Naive thymus-derived CD4-positive, alpha-beta T cell (primary cell): ENCODE results near the gene KRT4. TPM values are rescaled to one million over a fixed set of nuclear protein-coding genes. Genes with fewer than 3 reads are reported as not detected.
A peak's percentile ranks its signal among the peaks of the same experiment; 100 is the strongest.

ENCODE experiments used
- ATAC-seq: fragments of 150-1000 bp; cut with Tn5 transposase; 2 replicates; pipeline ENCODE4 v1.10.0; 2021; ENCODE audit warnings: mild to moderate bottlenecking, moderate library complexity
- CTCF ChIA-PET: fragments of 350-600 bp; sonication (Branson Sonifier 250); formaldehyde crosslinking; loops from one replicate; lab custom pipeline; 2021; ENCODE audit warnings: antibody characterized with exemption; lab: Charles Lee
- POLR2A ChIA-PET: fragments of 350-600 bp; sonication (Branson Sonifier 250); formaldehyde crosslinking; loops from one replicate; lab custom pipeline; 2021; ENCODE audit warnings: antibody characterized with exemption, inconsistent platforms; lab: Charles Lee
- DNase-seq, 9 donors: peaks; one replicate each; pipeline versions ENCODE4 v3.0.0 to v3.0.0-alpha.2; 2020 to 2022; ENCODE audit warnings: mixed read lengths in 1 of 9
- H3K27ac ChIP-seq: one replicate; pipeline ENCODE4 v1.7.0; 2013; ENCODE audit warnings: mild to moderate bottlenecking, low read depth, low read length, moderate library complexity
- H3K27me3 ChIP-seq, 2 donors: one replicate each; pipeline ENCODE4 v1.7.0; 2013; ENCODE audit warnings: low read length in 2 of 2, mild to moderate bottlenecking in 2 of 2, moderate library complexity in 2 of 2; ENCODE audit not compliant: control insufficient read depth in 2 of 2, insufficient read depth in 2 of 2
- H3K36me3 ChIP-seq, 3 experiments: 1 replicate in 2 of 3; 2 replicates in 1 of 3; pipeline ENCODE4 v1.7.0; 2013; ENCODE audit warnings: low read length in 3 of 3, mild to moderate bottlenecking in 3 of 3, moderate library complexity in 1 of 3; ENCODE audit not compliant: insufficient read depth in 3 of 3, control insufficient read depth in 2 of 3
- H3K4me1 ChIP-seq, 2 donors: one replicate each; pipeline ENCODE4 v1.7.0; 2013; ENCODE audit warnings: low read length in 2 of 2, mild to moderate bottlenecking in 2 of 2, moderate library complexity in 1 of 2; ENCODE audit not compliant: control insufficient read depth in 2 of 2, insufficient read depth in 2 of 2
- H3K4me3 ChIP-seq: 2 replicates; pipeline ENCODE4 v1.7.0; 2013; ENCODE audit warnings: mild to moderate bottlenecking, low read length
- H3K9me3 ChIP-seq, 3 experiments: 1 replicate in 2 of 3; 2 replicates in 1 of 3; pipeline ENCODE4 v1.7.0; 2013; ENCODE audit warnings: low read length in 3 of 3; ENCODE audit not compliant: control insufficient read depth in 2 of 3
- H3K27ac Mint-ChIP-seq, 9 donors: one replicate each; pipeline ENCODE4 v1.8.0; 2020 to 2022; ENCODE audit warnings: mixed read lengths in 9 of 9, mild to moderate bottlenecking in 8 of 9, moderate library complexity in 5 of 9, inconsistent platforms in 2 of 9
- H3K27me3 Mint-ChIP-seq, 5 donors: one replicate each; pipeline ENCODE4 v1.8.0; 2021 to 2022; ENCODE audit warnings: mixed read lengths in 5 of 5, mild to moderate bottlenecking in 1 of 5
- H3K36me3 Mint-ChIP-seq, 5 donors: one replicate each; pipeline ENCODE4 v1.8.0; 2020 to 2022; ENCODE audit warnings: mixed read lengths in 5 of 5, mild to moderate bottlenecking in 3 of 5, inconsistent platforms in 1 of 5
- H3K4me1 Mint-ChIP-seq, 7 donors: one replicate each; pipeline ENCODE4 v1.8.0; 2020 to 2022; ENCODE audit warnings: mixed read lengths in 7 of 7, mild to moderate bottlenecking in 3 of 7, inconsistent platforms in 1 of 7
- H3K4me3 Mint-ChIP-seq, 10 donors: one replicate each; pipeline ENCODE4 v1.8.0; 2020 to 2022; ENCODE audit warnings: mild to moderate bottlenecking in 10 of 10, mixed read lengths in 10 of 10, moderate library complexity in 6 of 10, inconsistent platforms in 2 of 10
- H3K9me3 Mint-ChIP-seq, 11 donors: one replicate each; pipeline ENCODE4 v1.8.0; 2020 to 2022; ENCODE audit warnings: mixed read lengths in 11 of 11, mild to moderate bottlenecking in 4 of 11, inconsistent platforms in 1 of 11, moderate library complexity in 1 of 11
- intact Hi-C, 2 donors: fragments of 100-400 bp; cut with micrococcal nuclease; formaldehyde crosslinking; loops; one replicate each; pipeline ENCODE4 v1.15.1; 2023
- polyA plus RNA-seq, 2 donors: library from polyadenylated mRNA; unstranded; fragments of 300-500 nt; fragmentation: Illumina TruSeq; gene quantifications; one replicate each; pipeline ENCODE4 v1.2.3, GENCODE V29; 2021
- total RNA-seq, 6 experiments: library from RNA in 5 of 6; stranded (reverse) in 5 of 6; gene quantifications; 1 replicate in 5 of 6; 2 replicates in 1 of 6; pipeline ENCODE4 v1.2.3 and lab custom pipeline; 2021 to 2026

The KRT4 gene
- total and polyA plus RNA-seq, 7 experiments from 2014 or later: not detected

GRCh38 chr12:52771505-52771904 is 42.4 kb downstream of the KRT4 start:
- CTCF ChIA-PET: interaction anchor here (0.6 kb wide), 1 partner anchor 235 kb away, joined by 5 read pairs; no protein-coding TSS in a partner anchor
- no peaks in the 10 kb centered on the region for H3K4me1 ChIP-seq
- Mint-ChIP-seq H3K27ac (no peak overlapping the region), H3K4me1 (peaks cover 0 to 1% (median 0%) of the 10 kb centered on the region in 7 donors), H3K27me3 (peaks cover 0 to 9% (median 0%) of the 10 kb centered on the region in 5 donors), H3K9me3 (peaks cover 0 to 5% (median 0%) of the 10 kb centered on the region in 11 donors), H3K36me3 (no peaks in the 10 kb centered on the region), H3K4me3 (no peak overlapping the region)
- POLR2A ChIA-PET: interaction anchor here (1.3 kb wide), 1 partner anchor 186 kb away, joined by 4 read pairs; no protein-coding TSS in a partner anchor
- no peak for DNase-seq
- no peaks in the 10 kb centered on the region for H3K9me3 ChIP-seq
- no peaks in the 10 kb centered on the region for H3K27me3 ChIP-seq
- no peak for ATAC-seq
- no peak overlapping the region for H3K27ac ChIP-seq
- intact Hi-C loops: no loop called here
- H3K4me3 ChIP-seq: no peak overlapping the region
- no peaks in the 10 kb centered on the region for H3K36me3 ChIP-seq

- H3K4me3 Mint-ChIP-seq: no peak overlapping the region
- ChIA-PET POLR2A (no interaction called here), CTCF (no interaction called here)
- no peaks in the 10 kb centered on the region for H3K36me3 ChIP-seq
- H3K4me1 Mint-ChIP-seq: peaks cover 0 to 1% (median 0%) of the 10 kb centered on the region in 7 donors
- no peak overlapping the region for H3K4me3 ChIP-seq
- no peaks in the 10 kb centered on the region for H3K4me1 ChIP-seq
- no peaks in the 10 kb centered on the region for H3K36me3 Mint-ChIP-seq
- no peaks in the 10 kb centered on the region for H3K27me3 ChIP-seq
- H3K27ac ChIP-seq: no peak overlapping the region
- no peak for DNase-seq
- H3K9me3 ChIP-seq: no peaks in the 10 kb centered on the region
- H3K27ac Mint-ChIP-seq: no peak overlapping the region
- H3K27me3 Mint-ChIP-seq: peaks cover 0 to 9% (median 0%) of the 10 kb centered on the region in 5 donors
- intact Hi-C loops: no loop called here
- no peak for ATAC-seq
- H3K9me3 Mint-ChIP-seq: peaks cover 0 to 5% (median 0%) of the 10 kb centered on the region in 11 donors
Observed at GRCh38 chr12:52771088-52771487, 42.8 kb downstream of the KRT4 start.

GRCh38 chr12:52769946-52770345 is 44.0 kb downstream of the KRT4 start:
- ChIA-PET CTCF (interaction anchor here (0.6 kb wide), 1 partner anchor 475 kb away, joined by 3 read pairs; no protein-coding TSS in a partner anchor), POLR2A (no interaction called here)
- no peak overlapping the region for H3K27ac ChIP-seq
- no peak for DNase-seq
- peaks cover 0 to 10% (median 0%) of the 10 kb centered on the region in 5 donors for H3K27me3 Mint-ChIP-seq
- no peaks in the 10 kb centered on the region for H3K4me1 ChIP-seq
- H3K36me3 ChIP-seq: no peaks in the 10 kb centered on the region
- H3K27me3 ChIP-seq: no peaks in the 10 kb centered on the region
- peaks cover 0 to 5% (median 0%) of the 10 kb centered on the region in 11 donors for H3K9me3 Mint-ChIP-seq
- H3K4me3 Mint-ChIP-seq: no peak overlapping the region
- H3K4me3 ChIP-seq: no peak overlapping the region
- peak overlapping the region in 1 of 9 donors; percentile 92 for H3K27ac Mint-ChIP-seq
- no peaks in the 10 kb centered on the region for H3K9me3 ChIP-seq
- ATAC-seq: no peak
- intact Hi-C loops: no loop called here
- H3K4me1 Mint-ChIP-seq: peaks cover 0 to 1% (median 0%) of the 10 kb centered on the region in 7 donors
- H3K36me3 Mint-ChIP-seq: no peaks in the 10 kb centered on the region

- H3K36me3 ChIP-seq: no peaks in the 10 kb centered on the region
- no peaks in the 10 kb centered on the region for H3K4me1 ChIP-seq
- no peaks in the 10 kb centered on the region for H3K27me3 ChIP-seq
- Mint-ChIP-seq H3K9me3 (peaks cover 0 to 5% (median 0%) of the 10 kb centered on the region in 11 donors), H3K27me3 (peaks cover 0 to 11% (median 0%) of the 10 kb centered on the region in 5 donors), H3K4me3 (no peak overlapping the region), H3K36me3 (no peaks in the 10 kb centered on the region), H3K4me1 (peaks cover 0 to 1% (median 0%) of the 10 kb centered on the region in 7 donors), H3K27ac (no peak overlapping the region)
- ChIA-PET CTCF (no interaction called here), POLR2A (no interaction called here)
- H3K4me3 ChIP-seq: no peak overlapping the region
- intact Hi-C loops: no loop called here
- H3K27ac ChIP-seq: no peak overlapping the region
- no peak for ATAC-seq
- no peak for DNase-seq
- no peaks in the 10 kb centered on the region for H3K9me3 ChIP-seq
Observed at GRCh38 chr12:52769354-52769753, 44.6 kb downstream of the KRT4 start.

- no peak overlapping the region for H3K4me3 Mint-ChIP-seq
- peaks cover 0 to 5% (median 0%) of the 10 kb centered on the region in 11 donors for H3K9me3 Mint-ChIP-seq
- intact Hi-C loops: no loop called here
- H3K36me3 Mint-ChIP-seq: no peaks in the 10 kb centered on the region
- no peaks in the 10 kb centered on the region for H3K36me3 ChIP-seq
- H3K4me1 Mint-ChIP-seq: peaks cover 0 to 1% (median 0%) of the 10 kb centered on the region in 7 donors
- H3K4me3 ChIP-seq: no peak overlapping the region
- no peaks in the 10 kb centered on the region for H3K27me3 ChIP-seq
- H3K4me1 ChIP-seq: no peaks in the 10 kb centered on the region
- ATAC-seq (no peak), DNase-seq (no peak)
- CTCF ChIA-PET: interaction anchor here (0.7 kb wide), 2 partner anchors 87 to 1288 kb away, joined by 3 read pairs; no protein-coding TSS in a partner anchor
- no peak overlapping the region for H3K27ac Mint-ChIP-seq
- no peaks in the 10 kb centered on the region for H3K9me3 ChIP-seq
- peaks cover 0 to 11% (median 0%) of the 10 kb centered on the region in 5 donors for H3K27me3 Mint-ChIP-seq
- no peak overlapping the region for H3K27ac ChIP-seq
- POLR2A ChIA-PET: no interaction called here
Observed at GRCh38 chr12:52768479-52769200, 45.3 kb downstream of the KRT4 start.

- H3K4me3 Mint-ChIP-seq: no peak overlapping the region
- H3K36me3 Mint-ChIP-seq: peaks cover 0 to 2% (median 0%) of the 10 kb centered on the region in 5 donors
- peaks cover 0 to 7% (median 0%) of the 10 kb centered on the region in 5 donors for H3K27me3 Mint-ChIP-seq
- intact Hi-C loops: no loop called here
- DNase-seq (no peak), ATAC-seq (no peak)
- no peak overlapping the region for H3K4me3 ChIP-seq
- no peaks in the 10 kb centered on the region for H3K4me1 Mint-ChIP-seq
- ChIA-PET CTCF (no interaction called here), POLR2A (no interaction called here)
- peaks cover 0 to 10% (median 2%) of the 10 kb centered on the region in 11 donors for H3K9me3 Mint-ChIP-seq
- no peaks in the 10 kb centered on the region for H3K9me3 ChIP-seq
- H3K27me3 ChIP-seq: no peaks in the 10 kb centered on the region
- no peaks in the 10 kb centered on the region for H3K36me3 ChIP-seq
- peak overlapping the region in 2 of 9 donors; percentile 3 to 35 for H3K27ac Mint-ChIP-seq
- H3K4me1 ChIP-seq: no peaks in the 10 kb centered on the region
- no peak overlapping the region for H3K27ac ChIP-seq
Observed at GRCh38 chr12:52767427-52767826, 46.5 kb downstream of the KRT4 start.
